Measurements from ENCODE around the gene EXPH5. TPM values are rescaled to one million over a fixed set of nuclear protein-coding genes. Genes with fewer than 3 reads are reported as not detected.

EXPH5 gene
- total RNA-seq, 4 donors from 2014 or later, result 0.26 to 9.5 (median 4.5) TPM

GRCh38 chr11:108468478-108468864 lies 125.1 kb downstream of the EXPH5 start:
- Histone ChIP-seq H3K36me3 (no peaks in the 10 kb centered on the region), H3K27me3 (no peaks in the 10 kb centered on the region), H3K9me3 (no peaks in the 10 kb centered on the region), H3K4me3 (no peak overlapping the region), H3K27ac (no peak overlapping the region), H3K4me1 (no peaks in the 10 kb centered on the region)
- TF ChIP-seq POLR2A (IDR thresholded peaks at IDR 0.05), result no peak
- no peak for TF ChIP-seq CTCF (IDR thresholded peaks at IDR 0.05)
- intact Hi-C loops (cut with DNase I; ENCODE audit: low total_unique reads), result no loop called here
- no peak for DNase-seq

GRCh38 chr11:108467091-108467823 lies 126.3 kb downstream of the EXPH5 start, which contains the start of gene C11orf65:
TSS of gene C11orf65 (minus strand) at chr11:108467529. CDS start at chr11:108461559, 5,970 bp downstream.
- H3K4me1 ChIP-seq, result no peaks in the 10 kb centered on the region
- H3K27ac ChIP-seq, result peak within 1 kb of the TSS; percentile 96 to 99
- TF ChIP-seq CTCF (IDR thresholded peaks at IDR 0.05) (peak in 1 of 4 experiments; percentile 10), POLR2A (IDR thresholded peaks at IDR 0.05) (peak; percentile 97 to 98)
- intact Hi-C loops (cut with DNase I; ENCODE audit: low total_unique reads), result no loop called here
- no peaks in the 10 kb centered on the region for H3K36me3 ChIP-seq
- H3K27me3 ChIP-seq, result no peaks in the 10 kb centered on the region
- H3K9me3 ChIP-seq, result no peaks in the 10 kb centered on the region
- DNase-seq, result peak; percentile 97
- H3K4me3 ChIP-seq, result peak within 1 kb of the TSS; percentile 58 to 84

- TF ChIP-seq CTCF (IDR thresholded peaks at IDR 0.05), result no peak
- no peak for TF ChIP-seq POLR2A (IDR thresholded peaks at IDR 0.05)
Observed at GRCh38 chr11:108466405-108466804, 127.2 kb downstream of the EXPH5 start.

More at GRCh38 chr11:108466405-108466804, 127.2 kb downstream of the EXPH5 start:
- Histone ChIP-seq H3K27me3 (no peaks in the 10 kb centered on the region), H3K36me3 (no peaks in the 10 kb centered on the region), H3K27ac (peak overlapping the region; percentile 96 to 99), H3K9me3 (no peaks in the 10 kb centered on the region), H3K4me1 (no peaks in the 10 kb centered on the region), H3K4me3 (peak overlapping the region; percentile 58 to 84)
- intact Hi-C loops (cut with DNase I; ENCODE audit: low total_unique reads), result no loop called here
- DNase-seq, result no peak

Other genes with a start within 250 kb of the EXPH5 start
- gene C11orf65, start 126.2 kb downstream of the EXPH5 start, total RNA-seq, result 1 to 10 TPM in 1 of 4 donors, under 1 TPM in 1, not detected in 2; 0.46 to 1.1 TPM
- gene POGLUT3, start 95.4 kb downstream of the EXPH5 start, total RNA-seq, result 100 to 1,000 TPM in 1 of 4 donors, 10 to 100 TPM in 3; 30.0 to 106 (median 51.1) TPM
- gene DDX10, start 71.3 kb upstream of the EXPH5 start, total RNA-seq, result 100 to 1,000 TPM in 1 of 4 donors, 10 to 100 TPM in 3; 27.9 to 511 (median 31.5) TPM

Data from uterus (tissue), 4 donors.